Measurements from ENCODE around the gene TNNI3. TPM values are rescaled to one million over a fixed set of nuclear protein-coding genes. Genes with fewer than 3 reads are reported as not detected.

Gene TNNI3
- total RNA-seq, 2 experiments from 2014 or later, result not detected

DNA sequence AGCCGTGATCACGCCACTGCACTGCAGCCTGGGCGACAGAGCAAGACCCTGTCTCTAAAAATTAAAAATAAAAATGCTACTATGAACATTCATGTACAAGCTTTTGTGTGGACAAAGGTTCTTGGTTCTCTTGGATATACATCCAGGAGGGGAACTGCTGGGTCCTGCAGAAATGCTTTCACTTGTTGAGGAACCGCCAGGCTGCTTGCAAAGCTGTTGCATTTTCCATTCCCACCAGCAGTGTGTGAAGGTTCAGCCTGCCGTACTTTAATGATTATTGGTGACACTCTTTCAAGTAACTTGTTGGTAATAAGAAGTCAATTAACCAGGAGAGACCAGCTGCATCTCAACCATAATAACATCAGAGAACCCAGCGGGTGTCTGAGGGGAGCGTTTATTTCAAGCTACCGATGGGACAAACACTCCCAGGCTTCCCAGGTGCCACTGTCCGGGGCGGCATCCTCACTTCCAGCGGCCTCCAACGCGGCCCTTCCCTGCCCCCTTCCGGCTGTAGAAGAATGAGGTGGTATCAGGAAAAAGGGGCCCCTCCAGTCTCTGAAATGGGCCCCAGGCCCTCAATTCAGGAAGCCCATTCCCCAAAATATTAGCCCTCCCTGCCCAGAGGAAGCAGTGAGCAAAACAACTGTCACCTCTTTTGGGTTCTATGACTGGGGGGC, 24.9 kb downstream of the TNNI3 start:
- H3K4me3 Mint-ChIP-seq, result no peak overlapping the region
- no peaks in the 10 kb centered on the region for H3K4me1 Mint-ChIP-seq
- no peaks in the 10 kb centered on the region for H3K9me3 Mint-ChIP-seq
- DNase-seq, result no peak
- CTCF ChIA-PET, result interaction anchor here (0.6 to 1.3 kb wide), 6 partner anchors 9 to 454 kb away, joined by 3 to 4 read pairs (median 3); no protein-coding TSS in a partner anchor
- H3K27me3 Mint-ChIP-seq, result peaks cover 26% of the 10 kb centered on the region
- POLR2A ChIA-PET, result no interaction called here
- H3K27ac Mint-ChIP-seq, result no peak overlapping the region
- no peaks in the 10 kb centered on the region for H3K36me3 Mint-ChIP-seq (ENCODE audit: low read depth)

DNA sequence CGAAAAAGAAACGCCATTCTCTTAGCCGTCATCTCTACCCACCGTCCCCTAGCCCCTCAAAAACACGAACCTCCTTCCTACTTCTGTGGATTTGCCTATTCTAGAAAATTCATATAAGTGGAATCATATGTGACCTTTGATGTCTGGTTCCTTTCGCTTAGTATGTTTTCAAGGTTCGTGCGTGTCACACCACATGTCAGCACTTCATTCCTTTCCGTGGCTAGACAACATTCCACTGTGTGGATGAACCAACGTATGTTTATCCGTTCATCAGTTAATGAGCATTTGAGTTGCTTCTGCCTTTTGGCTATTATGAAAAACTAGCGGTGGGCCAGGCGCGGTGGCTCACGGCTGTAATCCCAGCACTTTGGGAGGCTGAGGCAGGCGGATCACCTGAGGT, 26.1 kb downstream of the TNNI3 start:
- ChIA-PET CTCF (interaction anchor here (0.6 kb wide), 1 partner anchor 1596 kb away, joined by 3 read pairs; no protein-coding TSS in a partner anchor), POLR2A (no interaction called here)
- H3K27me3 Mint-ChIP-seq, result peaks cover 35% of the 10 kb centered on the region
- H3K27ac Mint-ChIP-seq, result no peak overlapping the region
- no peaks in the 10 kb centered on the region for H3K4me1 Mint-ChIP-seq
- H3K36me3 Mint-ChIP-seq (ENCODE audit: low read depth), result no peaks in the 10 kb centered on the region
- DNase-seq, result no peak
- H3K4me3 Mint-ChIP-seq, result no peak overlapping the region
- no peaks in the 10 kb centered on the region for H3K9me3 Mint-ChIP-seq

DNA sequence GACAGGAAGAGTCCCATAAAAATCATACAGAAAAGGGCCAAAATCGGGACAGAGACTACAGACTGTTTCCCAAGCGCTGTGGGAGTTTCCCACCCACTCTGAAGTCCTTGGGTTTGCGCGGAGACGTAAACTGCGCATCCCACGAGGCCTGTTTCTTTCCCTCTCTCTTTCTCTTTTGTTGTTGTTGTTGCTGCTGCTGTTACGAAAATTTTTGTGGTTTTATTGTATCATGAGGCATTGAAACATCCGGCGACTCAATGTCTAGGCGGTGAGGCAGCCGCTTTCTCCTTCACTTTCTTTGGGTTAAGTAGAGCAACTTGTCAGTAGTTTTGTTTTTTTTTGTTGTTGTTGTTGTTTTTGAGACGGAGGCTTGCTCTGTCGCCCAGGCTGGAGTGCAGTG, 38.5 kb downstream of the TNNI3 start:
- peaks cover 46% of the 10 kb centered on the region for H3K4me1 Mint-ChIP-seq
- peaks cover 11% of the 10 kb centered on the region for H3K36me3 Mint-ChIP-seq (ENCODE audit: low read depth)
- DNase-seq, result peak; percentile 40
- H3K27me3 Mint-ChIP-seq, result peaks cover 21% of the 10 kb centered on the region
- no peaks in the 10 kb centered on the region for H3K9me3 Mint-ChIP-seq
- POLR2A ChIA-PET, result interaction anchor here (1.2 to 3.1 kb wide), 5 partner anchors 39 to 357 kb away, joined by 4 to 15 read pairs (median 8); partner anchors contain the start of genes RDH13, TMEM238 and ZNF628
- CTCF ChIA-PET, result interaction anchor here (0.9 kb wide), 1 partner anchor 54 kb away, joined by 4 read pairs; no protein-coding TSS in a partner anchor
- peak overlapping the region; percentile 91 for H3K4me3 Mint-ChIP-seq
- peak overlapping the region; percentile 37 for H3K27ac Mint-ChIP-seq

DNA sequence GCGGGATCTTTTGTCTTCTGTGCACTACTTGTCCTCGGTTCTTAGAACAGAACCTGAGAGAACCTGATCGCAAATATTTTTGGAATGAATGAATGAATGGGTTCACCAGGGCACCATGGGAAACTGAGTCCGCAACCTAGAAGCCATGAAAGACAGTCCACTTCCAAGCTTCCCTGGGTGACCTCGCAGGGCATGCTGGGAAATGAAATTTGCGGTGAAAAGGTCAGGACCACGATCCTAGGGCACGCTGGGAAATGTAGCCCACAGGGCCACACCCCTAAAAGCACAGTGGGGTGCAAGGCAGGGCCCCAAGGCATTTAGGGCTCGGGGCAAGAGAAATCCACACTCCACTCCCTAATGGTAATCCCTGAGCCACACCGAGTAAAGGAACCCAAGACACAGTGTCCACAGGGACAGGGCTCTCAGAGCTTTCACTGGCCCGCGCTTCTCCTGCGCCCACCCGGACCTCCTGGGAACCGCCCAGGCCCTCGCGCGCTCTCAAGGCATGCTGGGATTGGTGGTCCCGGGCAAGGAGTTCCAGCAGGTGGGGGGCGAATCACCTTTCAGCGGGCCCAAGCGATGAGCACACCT, 39.0 kb downstream of the TNNI3 start:
- H3K4me3 Mint-ChIP-seq, result peak overlapping the region; percentile 91
- DNase-seq, result peak; percentile 51
- ChIA-PET POLR2A (interaction anchor here (0.9 to 3.1 kb wide), 11 partner anchors 12 to 369 kb away, joined by 3 to 15 read pairs (median 5); partner anchors contain the start of genes HSPBP1, RDH13, SSC5D and TMEM238), CTCF (interaction anchor here (0.9 to 2.0 kb wide), 4 partner anchors 53 to 349 kb away, joined by 3 to 5 read pairs (median 4); partner anchors contain the start of gene KMT5C)
- peaks cover 11% of the 10 kb centered on the region for H3K36me3 Mint-ChIP-seq (ENCODE audit: low read depth)
- H3K4me1 Mint-ChIP-seq, result peaks cover 46% of the 10 kb centered on the region
- no peaks in the 10 kb centered on the region for H3K9me3 Mint-ChIP-seq
- peak overlapping the region; percentile 83 for H3K27ac Mint-ChIP-seq
- H3K27me3 Mint-ChIP-seq, result peaks cover 15% of the 10 kb centered on the region

DNA sequence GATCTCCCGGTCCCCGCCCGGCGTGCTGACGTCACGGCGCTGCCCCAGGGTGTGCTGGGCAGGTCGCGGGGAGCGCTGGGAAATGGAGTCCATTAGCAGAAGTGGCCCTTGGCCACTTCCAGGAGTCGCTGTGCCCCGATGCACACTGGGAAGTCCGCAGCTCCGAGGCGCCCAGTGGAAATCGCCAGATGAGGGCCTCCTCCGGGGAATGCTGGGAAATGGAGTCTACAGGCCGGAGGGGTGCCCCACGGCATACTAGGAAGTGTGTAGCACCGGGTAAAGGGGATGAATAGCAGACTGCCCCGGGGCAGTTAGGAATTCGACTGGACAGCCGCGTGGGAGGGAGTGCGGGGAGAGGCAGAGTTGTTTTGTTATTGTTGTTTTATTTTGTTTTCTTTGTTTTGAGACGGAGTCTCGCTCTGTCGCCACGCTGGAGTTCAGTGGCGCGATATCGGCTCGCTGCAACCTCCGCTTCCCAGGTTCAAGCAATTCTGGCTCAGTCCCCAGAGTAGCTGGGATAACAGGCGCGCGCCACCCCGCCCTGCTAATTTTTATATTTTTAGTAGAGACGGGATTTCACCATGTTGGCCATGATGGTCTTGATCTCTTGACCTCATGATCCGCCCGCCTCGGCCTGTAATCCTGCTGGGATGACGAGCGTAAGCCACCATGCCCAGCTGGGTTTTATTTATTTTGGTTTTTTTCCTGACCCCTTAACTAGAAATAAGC, 39.7 kb downstream of the TNNI3 start:
- DNase-seq, result peak; percentile 98
- H3K36me3 Mint-ChIP-seq (ENCODE audit: low read depth), result peaks cover 11% of the 10 kb centered on the region
- peak overlapping the region; percentile 83 for H3K27ac Mint-ChIP-seq
- H3K4me3 Mint-ChIP-seq, result peak overlapping the region; percentile 91
- CTCF ChIA-PET, result interaction anchor here (0.5 to 2.0 kb wide), 8 partner anchors 12 to 536 kb away, joined by 3 to 5 read pairs (median 4); partner anchors contain the start of gene KMT5C
- peaks cover 46% of the 10 kb centered on the region for H3K4me1 Mint-ChIP-seq
- H3K27me3 Mint-ChIP-seq, result peaks cover 9% of the 10 kb centered on the region
- no peaks in the 10 kb centered on the region for H3K9me3 Mint-ChIP-seq
- POLR2A ChIA-PET, result interaction anchor here (0.5 to 3.1 kb wide), 19 partner anchors 9 to 488 kb away, joined by 3 to 15 read pairs (median 4); partner anchors contain the start of genes HSPBP1, RDH13, SSC5D and TMEM238

DNA sequence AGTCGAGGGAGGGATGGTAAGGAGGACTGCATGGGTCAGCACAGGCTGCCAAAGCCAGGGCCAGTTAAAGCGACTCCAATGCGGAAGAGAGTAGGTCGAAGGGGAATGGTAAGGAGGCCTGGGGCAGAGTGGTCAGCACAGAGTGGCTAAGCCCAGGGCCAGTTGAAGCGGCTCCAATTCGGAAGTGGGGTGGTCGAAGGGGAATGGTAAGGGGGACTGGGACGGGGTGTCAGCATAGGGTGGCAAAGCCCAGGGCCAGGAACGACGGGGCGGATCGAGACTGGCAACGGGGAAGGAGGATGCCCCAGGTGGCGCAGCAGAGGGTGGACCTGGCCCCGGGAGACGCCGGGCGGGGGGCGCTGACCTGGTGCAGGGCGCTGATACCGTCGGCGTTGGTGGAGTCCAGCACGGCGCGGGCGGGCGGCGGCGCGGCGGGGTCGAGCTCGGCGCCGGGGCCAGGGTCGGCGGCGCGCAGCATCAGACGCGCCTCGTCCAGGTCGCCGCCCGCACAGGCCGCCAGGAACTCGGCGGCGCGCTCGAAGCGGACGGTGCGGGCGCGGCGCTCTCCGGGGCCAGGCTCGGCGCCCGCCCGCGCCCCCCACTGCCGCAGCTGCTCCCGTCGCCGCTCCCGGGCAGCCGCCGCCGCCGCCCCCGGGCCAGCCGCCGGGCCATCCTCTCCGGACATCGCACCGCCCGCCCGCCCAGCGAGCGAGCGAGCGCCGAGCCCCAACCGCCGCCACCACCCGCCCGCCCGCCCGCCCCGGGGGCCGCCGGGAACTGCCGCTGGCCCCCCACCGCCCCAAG, 40.5 kb downstream of the TNNI3 start, which contains the start of gene PPP1R12C:
TSS of gene PPP1R12C (minus strand) at position 779 of the 804 bp plus-strand sequence. CDS start at position 685, 94 bp downstream.
- Mint-ChIP-seq H3K9me3 (no peaks in the 10 kb centered on the region), H3K4me1 (peaks cover 46% of the 10 kb centered on the region), H3K4me3 (peak within 1 kb of the TSS; percentile 93), H3K27me3 (peaks cover 6% of the 10 kb centered on the region), H3K27ac (peak within 1 kb of the TSS; percentile 91), H3K36me3 (ENCODE audit: low read depth) (peaks cover 11% of the 10 kb centered on the region)
- CTCF ChIA-PET, result interaction anchor here (0.5 to 2.0 kb wide), 8 partner anchors 11 to 537 kb away, joined by 3 to 5 read pairs (median 3); partner anchors contain the start of gene KMT5C
- POLR2A ChIA-PET, result interaction anchor here (0.5 to 3.1 kb wide), 19 partner anchors 9 to 489 kb away, joined by 3 to 15 read pairs (median 4); partner anchors contain the start of genes HSPBP1, RDH13, SSC5D and TMEM238
- no peak for DNase-seq

DNA sequence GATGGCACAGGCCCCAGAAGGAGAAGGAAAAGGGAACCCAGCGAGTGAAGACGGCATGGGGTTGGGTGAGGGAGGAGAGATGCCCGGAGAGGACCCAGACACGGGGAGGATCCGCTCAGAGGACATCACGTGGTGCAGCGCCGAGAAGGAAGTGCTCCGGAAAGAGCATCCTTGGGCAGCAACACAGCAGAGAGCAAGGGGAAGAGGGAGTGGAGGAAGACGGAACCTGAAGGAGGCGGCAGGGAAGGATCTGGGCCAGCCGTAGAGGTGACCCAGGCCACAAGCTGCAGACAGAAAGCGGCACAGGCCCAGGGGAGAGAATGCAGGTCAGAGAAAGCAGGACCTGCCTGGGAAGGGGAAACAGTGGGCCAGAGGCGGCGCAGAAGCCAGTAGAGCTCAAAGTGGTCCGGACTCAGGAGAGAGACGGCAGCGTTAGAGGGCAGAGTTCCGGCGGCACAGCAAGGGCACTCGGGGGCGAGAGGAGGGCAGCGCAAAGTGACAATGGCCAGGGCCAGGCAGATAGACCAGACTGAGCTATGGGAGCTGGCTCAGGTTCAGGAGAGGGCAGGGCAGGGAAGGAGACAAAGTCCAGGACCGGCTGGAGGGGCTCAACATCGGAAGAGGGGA, 41.2 kb downstream of the TNNI3 start:
- Mint-ChIP-seq H3K27me3 (peaks cover 6% of the 10 kb centered on the region), H3K4me3 (peak overlapping the region; percentile 93), H3K27ac (peak overlapping the region; percentile 91), H3K36me3 (ENCODE audit: low read depth) (peaks cover 11% of the 10 kb centered on the region), H3K9me3 (no peaks in the 10 kb centered on the region), H3K4me1 (peaks cover 46% of the 10 kb centered on the region)
- peak; percentile 68 for DNase-seq
- CTCF ChIA-PET, result interaction anchor here (0.6 to 2.0 kb wide), 4 partner anchors 10 to 223 kb away, joined by 3 to 5 read pairs (median 4); partner anchors contain the start of gene KMT5C
- POLR2A ChIA-PET, result interaction anchor here (1.1 to 3.1 kb wide), 9 partner anchors 27 to 489 kb away, joined by 3 to 15 read pairs (median 7); partner anchors contain the start of genes RDH13, UBE2S and ZNF865

DNA sequence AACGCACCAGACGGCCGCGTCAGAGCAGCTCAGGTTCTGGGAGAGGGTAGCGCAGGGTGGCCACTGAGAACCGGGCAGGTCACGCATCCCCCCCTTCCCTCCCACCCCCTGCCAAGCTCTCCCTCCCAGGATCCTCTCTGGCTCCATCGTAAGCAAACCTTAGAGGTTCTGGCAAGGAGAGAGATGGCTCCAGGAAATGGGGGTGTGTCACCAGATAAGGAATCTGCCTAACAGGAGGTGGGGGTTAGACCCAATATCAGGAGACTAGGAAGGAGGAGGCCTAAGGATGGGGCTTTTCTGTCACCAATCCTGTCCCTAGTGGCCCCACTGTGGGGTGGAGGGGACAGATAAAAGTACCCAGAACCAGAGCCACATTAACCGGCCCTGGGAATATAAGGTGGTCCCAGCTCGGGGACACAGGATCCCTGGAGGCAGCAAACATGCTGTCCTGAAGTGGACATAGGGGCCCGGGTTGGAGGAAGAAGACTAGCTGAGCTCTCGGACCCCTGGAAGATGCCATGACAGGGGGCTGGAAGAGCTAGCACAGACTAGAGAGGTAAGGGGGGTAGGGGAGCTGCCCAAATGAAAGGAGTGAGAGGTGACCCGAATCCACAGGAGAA, 42.0 kb downstream of the TNNI3 start:
- Mint-ChIP-seq H3K27me3 (peaks cover 4% of the 10 kb centered on the region), H3K27ac (peak overlapping the region; percentile 91), H3K4me3 (peak overlapping the region; percentile 93), H3K4me1 (peaks cover 46% of the 10 kb centered on the region), H3K36me3 (ENCODE audit: low read depth) (peaks cover 13% of the 10 kb centered on the region), H3K9me3 (no peaks in the 10 kb centered on the region)
- POLR2A ChIA-PET, result interaction anchor here (2.0 to 2.1 kb wide), 2 partner anchors 26 to 28 kb away, joined by 6 to 8 read pairs; no protein-coding TSS in a partner anchor
- CTCF ChIA-PET, result no interaction called here
- DNase-seq, result no peak

DNA sequence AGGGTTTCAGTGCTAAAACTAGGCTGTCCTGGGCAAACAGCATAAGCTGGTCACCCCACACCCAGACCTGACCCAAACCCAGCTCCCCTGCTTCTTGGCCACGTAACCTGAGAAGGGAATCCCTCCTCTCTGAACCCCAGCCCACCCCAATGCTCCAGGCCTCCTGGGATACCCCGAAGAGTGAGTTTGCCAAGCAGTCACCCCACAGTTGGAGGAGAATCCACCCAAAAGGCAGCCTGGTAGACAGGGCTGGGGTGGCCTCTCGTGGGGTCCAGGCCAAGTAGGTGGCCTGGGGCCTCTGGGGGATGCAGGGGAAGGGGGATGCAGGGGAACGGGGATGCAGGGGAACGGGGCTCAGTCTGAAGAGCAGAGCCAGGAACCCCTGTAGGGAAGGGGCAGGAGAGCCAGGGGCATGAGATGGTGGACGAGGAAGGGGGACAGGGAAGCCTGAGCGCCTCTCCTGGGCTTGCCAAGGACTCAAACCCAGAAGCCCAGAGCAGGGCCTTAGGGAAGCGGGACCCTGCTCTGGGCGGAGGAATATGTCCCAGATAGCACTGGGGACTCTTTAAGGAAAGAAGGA, 42.9 kb downstream of the TNNI3 start:
- ChIA-PET POLR2A (no interaction called here), CTCF (no interaction called here)
- H3K4me1 Mint-ChIP-seq, result peaks cover 41% of the 10 kb centered on the region
- peaks cover 17% of the 10 kb centered on the region for H3K36me3 Mint-ChIP-seq (ENCODE audit: low read depth)
- no peak overlapping the region for H3K27ac Mint-ChIP-seq
- no peak for DNase-seq
- H3K9me3 Mint-ChIP-seq, result no peaks in the 10 kb centered on the region
- H3K4me3 Mint-ChIP-seq, result peak overlapping the region; percentile 47
- H3K27me3 Mint-ChIP-seq, result peaks cover 1% of the 10 kb centered on the region

DNA sequence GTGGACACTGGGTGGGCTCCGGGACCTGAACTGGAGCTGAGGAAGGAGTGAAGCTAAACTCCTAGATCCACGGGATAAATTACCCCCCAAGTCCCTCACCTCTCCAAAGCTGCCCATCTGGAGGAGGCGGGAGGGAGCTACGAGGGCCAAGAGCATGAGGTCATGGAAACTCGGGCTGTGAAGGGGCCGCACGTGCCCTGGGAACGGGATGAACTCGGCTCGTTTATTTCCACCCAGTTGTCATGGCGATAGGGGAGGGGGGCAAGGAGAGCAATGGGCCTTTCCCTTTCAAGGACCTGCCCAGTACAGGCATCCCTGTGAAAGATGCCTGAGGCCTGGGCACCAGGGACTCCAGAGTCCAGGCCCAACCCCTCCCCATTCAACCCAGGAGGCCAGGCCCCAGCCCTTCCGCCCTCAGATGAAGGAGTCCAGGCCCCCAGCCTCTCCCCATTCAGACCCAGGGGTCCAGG, 43.9 kb downstream of the TNNI3 start:
- H3K27me3 Mint-ChIP-seq, result no peaks in the 10 kb centered on the region

More for the DNA sequence above, 43.9 kb downstream of the TNNI3 start:
- no peak overlapping the region for H3K4me3 Mint-ChIP-seq
- CTCF ChIA-PET, result no interaction called here
- no peak overlapping the region for H3K27ac Mint-ChIP-seq
- POLR2A ChIA-PET, result no interaction called here
- peaks cover 34% of the 10 kb centered on the region for H3K4me1 Mint-ChIP-seq
- H3K36me3 Mint-ChIP-seq (ENCODE audit: low read depth), result peaks cover 26% of the 10 kb centered on the region
- DNase-seq, result no peak
- no peaks in the 10 kb centered on the region for H3K9me3 Mint-ChIP-seq
